CD4-positive, alpha-beta T cell treated with Interferon alpha-2 for 1 hour (primary cell): ENCODE results near the gene CNTN4.

Source experiments
- DNase-seq, 2 donors: peaks; one replicate each; pipeline ENCODE4 v3.0.0-alpha.2; 2020 to 2022

Gene CNTN4

DNA sequence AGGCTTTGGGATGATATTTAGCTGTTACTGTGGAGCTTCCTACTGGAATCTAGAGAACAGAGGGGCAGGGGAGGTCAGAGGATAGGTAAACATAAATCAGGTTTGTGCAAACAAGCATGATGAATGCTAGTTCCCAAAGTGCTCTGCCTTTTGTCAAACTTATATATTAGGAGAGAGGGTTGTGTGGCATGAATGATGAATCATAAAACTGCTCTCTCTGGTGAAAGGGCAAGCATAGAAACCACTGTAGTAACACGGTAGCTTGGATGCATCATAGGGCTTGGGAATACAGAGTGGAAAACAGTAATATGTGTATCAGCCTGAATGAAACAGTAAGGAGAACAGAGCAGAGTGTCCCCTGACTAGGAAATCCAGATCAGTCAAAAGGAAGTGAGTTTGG, 524.8 kb downstream of the CNTN4 start:
- DNase-seq = no peak

DNA sequence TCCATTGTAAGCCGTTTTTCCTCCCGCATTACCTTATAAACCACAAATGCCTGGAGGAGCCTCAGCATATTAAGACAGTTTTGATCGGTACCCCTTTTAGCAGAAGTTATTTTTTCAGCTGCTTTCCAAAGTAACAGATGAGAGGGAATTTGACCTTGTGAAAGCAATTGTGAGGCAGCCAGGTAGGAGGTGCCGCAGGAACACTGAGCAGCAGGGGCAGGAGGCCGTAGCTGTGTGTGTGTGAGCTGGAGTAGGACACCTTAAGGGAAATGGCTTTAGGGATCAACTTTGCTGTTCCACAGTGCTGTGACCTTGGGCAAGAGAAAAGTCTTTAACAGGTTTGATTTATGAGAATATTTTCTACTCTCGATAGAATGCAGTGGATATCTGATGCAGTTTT, 529.5 kb downstream of the CNTN4 start:
- DNase-seq = no peak

DNA sequence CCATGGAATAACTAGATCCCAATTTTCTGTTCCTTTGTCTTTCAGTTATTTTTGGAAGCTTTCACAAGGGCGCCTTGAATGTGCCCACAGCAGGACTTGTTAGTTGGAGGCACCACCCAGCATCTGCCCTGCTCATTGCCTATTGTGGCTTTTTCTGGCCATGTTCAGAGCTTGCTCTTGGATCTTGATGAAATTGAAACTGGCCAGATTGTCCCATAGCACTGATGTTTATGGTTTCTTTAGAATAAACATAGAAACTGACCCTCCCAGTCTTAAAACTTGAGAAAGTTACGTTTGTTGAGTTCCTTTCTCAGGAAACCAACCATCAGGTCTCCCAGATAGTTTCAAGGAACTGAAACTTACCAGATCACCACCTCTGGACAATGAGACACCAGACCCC, 536.8 kb downstream of the CNTN4 start:
- DNase-seq = no peak

DNA sequence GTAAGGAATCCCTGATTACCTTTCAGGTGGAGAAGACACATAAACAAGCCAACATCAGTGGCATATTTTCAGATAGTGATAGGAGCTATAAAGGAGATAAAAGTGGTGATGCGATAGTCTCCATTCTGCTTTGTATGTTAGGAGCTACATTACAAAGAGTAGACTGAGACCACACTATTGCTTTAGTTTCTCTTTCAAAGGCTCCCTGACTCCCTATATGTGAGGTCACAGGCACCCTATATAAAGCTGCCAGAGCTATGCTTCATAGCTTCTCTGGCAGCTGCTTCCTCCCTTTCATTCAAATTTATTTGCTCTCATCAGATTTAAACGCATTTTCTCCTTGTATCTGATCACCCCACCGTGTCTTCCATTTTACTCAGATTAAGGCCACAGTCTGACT, 544.9 kb downstream of the CNTN4 start:
- no peak for DNase-seq

DNA sequence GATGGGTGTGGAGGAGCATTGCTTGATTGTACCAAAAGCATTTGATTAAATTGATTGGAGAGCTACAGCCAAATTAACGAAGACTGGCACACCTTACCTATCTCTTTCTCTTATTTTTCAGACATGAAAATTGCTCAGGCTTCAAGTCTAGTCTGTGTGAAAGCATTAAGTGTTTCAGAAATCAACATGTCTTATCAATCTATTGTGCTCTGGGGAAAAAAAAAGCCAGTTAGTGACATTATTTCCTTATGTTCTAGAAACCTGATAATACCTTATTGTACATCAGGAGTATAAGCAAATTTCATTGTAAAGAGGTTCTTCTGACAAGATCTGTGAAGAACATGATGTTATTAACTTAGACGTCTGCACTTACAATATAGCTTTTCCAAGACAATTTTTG, 546.3 kb downstream of the CNTN4 start:
- DNase-seq = no peak

DNA sequence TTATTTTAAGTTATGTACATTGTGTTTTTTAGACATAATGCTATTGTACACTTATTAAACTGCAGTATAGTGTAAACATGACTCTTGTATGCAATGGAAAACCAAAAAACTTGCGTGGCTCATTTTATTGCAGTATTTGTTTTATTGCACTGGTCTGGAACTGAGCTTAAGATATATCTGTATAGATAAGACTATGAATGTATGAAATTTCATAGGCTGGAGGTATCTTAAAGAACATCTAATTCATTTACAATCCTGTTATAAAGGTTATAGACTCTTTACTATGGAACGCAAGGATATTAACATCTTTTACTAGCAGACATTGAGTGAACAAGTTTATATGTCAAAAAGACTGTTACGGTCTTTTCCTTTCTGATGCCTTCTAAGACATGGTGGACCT, 552.1 kb downstream of the CNTN4 start:
- no peak for DNase-seq

DNA sequence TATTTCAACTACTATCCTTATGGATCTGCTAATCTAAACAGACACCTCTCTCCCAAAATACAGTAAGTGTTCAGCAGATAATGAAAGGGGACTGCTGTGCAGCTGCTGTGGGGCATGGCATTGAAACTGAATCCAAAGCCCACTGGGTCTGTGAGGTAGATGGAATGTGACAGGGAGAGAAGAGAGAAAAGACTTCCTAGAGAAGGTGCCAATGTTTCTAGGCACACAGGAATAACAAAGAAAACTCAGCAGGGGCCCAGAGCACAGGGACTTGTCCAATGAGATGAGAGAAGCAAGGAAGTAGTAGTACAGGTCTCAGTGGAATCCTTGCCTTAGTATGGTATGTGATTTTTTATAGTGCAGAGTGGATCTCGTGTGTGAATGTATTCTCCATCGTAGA, 553.7 kb downstream of the CNTN4 start:
- DNase-seq = no peak

DNA sequence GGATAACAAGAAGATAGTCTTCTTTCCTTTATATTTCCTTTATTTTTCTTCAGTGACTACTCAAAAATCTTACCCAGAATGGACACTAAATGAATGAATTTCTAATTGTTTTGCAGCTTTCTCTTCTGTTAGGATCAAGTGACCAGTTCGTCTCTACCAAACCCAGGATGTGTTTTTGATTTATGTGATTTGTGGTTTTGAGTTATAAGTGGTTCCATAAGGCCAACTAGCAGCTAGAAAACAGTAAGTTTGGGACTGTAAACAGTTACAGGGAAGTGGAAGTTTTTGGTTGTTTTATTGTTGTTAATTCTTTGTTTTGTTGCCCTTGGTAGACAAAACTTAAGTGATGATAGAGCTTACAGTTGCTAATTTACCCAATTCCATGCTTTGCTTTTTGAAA, 555.0 kb downstream of the CNTN4 start:
- no peak for DNase-seq

DNA sequence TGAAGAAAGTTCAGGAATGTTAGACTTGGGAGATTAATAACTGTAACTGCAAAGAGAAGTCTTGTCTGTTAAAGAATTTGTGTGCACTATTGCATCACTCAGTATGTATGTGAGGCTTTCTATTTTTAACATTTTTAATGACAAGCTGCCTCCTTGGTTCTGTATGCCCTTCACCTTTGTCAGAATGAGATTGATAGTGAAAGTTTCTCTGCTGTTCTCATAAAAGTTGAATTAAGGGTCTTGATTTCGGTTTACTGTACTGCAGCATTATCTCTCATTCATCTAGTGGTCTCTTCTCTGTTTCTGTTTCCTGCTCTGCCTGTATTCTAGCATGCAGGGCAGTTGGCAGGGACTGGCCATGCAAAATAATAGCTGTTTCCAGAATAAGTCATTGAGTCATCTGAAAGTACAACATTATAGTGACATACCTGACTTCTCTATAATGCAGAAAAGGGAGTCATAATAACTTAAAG, 556.6 kb downstream of the CNTN4 start:
- no peak for DNase-seq

DNA sequence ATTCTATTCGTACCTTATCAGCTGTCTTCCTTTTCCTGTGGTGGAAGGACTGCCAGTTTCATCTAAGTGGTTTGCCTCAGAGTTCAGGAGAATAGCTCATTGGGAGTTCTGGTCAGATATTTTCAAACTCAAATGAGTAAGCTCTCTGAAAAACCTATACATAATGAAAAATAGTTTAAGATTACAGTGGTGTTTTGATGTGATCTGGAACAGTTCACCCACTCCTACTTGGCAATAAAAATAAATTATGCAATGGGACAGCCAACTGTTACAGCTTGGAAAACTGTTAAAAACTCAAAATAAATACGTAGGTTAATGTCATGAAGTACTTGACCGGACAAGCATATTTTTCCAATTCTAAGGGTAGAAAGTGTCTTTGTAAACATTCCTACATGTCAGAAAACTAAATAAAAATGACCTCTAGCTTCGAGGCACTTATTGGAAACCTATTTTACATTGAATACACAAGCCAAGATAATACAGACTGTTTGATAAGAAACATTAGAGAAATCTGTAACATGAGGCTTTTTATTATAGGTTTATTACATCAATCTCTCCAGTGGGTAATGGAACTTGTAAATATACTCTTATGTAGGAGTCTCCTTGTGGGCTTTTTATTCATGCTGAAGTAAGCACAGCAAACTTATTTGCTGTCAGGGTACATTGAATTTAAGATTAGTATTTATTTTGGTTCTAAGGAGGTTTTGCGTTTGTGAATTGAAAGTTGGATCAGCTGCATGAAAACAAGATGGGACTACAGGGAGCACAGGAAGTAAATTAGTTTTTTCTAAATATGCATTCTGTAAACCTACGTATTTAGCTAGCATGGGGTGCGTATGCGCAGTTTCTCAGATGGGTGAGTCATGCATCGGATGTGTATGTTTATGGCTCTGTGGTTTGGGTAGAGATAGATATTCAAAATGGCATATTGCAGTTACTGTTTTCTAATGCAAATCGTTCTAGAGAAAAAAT, 558.4 kb downstream of the CNTN4 start:
- no peak for DNase-seq

DNA sequence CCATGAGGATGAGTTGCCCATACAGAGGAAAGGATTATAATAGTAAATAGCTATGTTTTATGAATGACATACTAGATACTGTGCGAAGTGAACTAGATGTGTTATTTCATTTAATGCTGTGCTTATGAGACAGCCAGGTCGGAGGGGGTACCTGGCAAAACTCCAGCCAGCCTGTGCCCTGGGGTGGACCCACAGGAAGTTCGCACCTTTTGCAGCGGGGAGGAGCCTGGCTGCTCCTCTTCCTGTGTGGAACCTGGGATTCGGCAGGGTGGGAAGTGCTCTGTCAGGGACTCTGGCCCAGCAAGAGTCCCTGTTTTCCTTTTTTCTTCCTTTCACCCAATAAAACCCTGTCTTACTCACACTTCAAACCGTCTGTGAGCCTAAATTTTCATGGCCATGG, 559.3 kb downstream of the CNTN4 start:
- DNase-seq = no peak

DNA sequence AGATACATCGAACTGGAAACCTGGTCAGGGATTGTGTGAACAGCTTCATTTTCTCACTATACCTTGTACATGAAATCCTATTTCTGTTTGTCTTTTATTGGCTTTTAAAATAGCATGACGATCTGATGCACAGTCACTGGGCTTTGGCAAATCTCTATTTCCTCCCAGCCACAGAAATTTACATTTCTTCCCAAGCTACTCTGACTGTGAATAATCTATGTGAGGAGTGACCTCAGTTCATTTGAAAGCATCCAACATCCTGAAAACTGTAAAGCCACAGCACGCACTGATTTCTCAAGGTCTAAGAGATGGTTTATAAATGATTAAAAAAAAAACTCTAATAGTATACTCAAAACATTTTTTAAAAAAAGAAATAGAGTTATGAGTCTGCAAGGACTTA, 561.2 kb downstream of the CNTN4 start:
- no peak for DNase-seq

DNA sequence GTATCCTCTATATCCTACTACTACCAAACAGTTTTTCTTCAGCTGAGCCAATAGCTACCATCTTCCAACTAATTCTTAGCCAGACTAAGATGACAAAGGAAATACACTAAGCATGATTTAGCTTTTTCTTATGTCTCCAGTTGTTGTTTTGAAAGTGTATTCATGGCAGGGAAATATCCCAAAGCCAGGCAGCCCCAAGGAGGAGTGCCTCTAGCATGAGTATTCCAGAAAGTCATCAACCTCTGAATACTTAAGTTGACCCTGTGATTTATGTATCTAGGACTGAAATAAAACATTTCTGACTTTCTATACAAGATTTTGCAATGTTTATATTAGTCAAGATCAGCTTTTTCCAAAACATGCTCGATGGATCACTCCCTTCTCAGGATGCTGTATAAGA, 562.4 kb downstream of the CNTN4 start:
- no peak for DNase-seq

DNA sequence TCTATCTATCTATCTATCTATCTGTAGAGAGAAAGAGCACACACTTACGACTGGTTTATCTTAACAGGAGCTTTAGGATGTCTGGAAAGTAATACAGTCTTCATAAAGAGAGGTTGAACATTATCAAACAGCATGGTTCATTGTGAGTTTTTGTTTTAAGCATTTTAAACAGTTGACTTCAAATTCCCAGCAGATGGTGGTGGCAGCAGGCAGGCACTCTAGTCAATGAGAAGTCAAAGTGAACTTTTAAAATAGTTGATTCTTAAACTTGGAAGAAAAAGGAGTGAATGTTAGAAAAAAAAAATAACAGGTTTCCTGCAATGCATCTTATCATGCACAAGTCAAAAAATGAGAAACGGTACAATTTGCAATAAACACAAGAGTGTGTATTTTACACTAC, 578.8 kb downstream of the CNTN4 start:
- DNase-seq = no peak

DNA sequence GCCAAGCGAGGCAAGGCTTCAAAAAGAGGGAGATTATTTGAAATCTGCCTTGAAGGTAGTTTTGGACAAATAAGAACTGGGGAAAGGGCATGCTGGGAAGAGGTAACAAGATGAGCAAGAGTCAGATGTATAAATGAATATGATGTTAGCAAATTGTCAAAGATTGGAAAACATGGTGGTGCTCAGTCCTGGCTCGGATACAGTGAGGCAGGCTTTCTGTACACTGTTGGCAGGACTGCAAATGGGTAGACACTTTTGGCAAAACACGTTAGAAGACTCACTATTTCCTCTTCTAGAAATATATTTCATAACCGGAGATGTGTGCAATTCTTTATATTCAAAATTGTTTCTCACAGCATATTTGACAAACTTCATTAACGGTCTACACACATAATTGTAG, 581.6 kb downstream of the CNTN4 start:
- DNase-seq = no peak

DNA sequence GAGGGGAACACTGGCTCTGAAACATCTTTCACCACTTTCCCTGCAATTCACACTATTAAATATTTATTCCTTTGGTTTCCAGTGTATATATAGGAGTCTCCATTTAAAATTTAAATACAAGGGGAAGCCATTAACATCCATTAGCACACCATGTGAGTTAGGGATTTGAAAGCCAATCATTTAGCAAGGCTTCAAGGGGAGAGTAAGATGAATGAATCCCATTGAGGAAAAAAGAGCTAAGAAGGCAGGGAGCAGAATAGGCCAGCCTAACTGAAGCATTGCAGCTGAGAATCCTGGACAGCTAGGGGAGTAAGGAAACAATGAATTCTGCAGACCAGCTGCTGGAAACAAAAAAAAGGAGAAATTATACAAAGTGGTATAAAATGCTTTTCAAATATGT, 585.4 kb downstream of the CNTN4 start:
- DNase-seq = no peak

DNA sequence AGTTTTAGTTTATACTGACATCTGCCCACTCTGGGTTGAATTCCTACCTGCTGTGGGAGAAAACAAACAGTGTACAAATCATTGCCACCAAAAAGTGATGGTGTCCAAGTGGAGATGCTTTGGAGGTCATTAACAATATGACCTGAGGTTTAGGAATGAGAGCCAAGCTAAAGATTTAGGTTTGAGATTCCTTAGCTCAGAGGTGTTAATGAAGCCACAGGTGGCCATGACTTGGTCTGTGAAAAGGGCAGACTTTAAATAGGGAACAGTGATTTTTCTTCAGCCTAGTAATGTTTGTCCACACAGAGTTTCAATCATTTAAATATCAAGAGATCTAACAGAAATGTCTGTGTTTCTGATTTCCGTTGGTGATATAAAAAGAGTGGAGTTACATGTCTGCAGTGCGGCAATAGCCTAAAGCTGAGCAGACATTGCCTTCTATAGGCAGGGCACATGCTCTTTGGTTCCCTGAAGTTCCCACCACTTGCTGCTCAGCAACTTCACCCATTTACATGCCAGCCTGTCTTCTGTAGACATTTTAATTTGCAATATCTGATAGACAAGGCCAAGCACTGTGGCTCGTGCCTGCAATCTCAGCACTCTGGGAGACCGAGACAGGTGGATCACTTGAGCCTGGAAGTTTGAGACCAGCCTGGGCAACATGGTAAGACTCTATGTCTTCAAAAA, 588.3 kb downstream of the CNTN4 start:
- DNase-seq = no peak

DNA sequence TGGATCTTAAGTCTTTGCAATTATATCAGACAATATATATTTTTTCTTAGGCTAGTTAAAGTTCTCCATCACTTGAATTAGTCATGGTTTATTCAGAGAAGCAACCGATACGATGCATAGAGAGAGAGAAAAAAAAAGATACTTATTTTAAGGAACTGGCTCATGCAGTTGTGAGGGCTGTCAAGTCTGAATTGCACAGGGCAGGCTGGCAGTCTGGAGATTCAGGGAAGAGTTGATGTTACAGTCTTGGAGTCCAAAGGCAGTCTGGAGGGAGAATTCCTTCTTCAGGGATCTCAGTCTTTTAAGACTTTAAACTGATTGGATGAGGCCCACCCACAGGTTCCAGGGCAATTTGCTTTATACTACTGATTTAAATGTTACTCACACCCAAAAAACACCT, 598.9 kb downstream of the CNTN4 start:
- no peak for DNase-seq

DNA sequence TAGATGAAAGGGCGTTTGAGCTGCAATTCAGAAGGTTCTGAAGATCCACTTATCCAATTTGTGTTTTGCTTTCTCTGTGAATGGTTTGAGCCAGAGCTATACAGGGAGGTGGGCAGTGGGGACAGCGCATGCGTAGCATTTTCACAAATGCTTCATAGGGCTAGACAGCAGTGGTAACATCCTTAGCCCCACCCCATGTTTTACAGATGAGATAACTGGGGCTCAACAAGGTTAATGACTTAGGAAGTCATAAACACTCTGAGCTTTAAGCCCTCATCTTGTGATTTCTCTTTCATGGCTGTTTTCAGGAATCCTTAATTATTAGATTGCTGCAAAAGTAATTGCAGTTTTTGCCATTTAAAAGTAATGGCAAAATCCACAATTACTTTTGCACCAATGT, 602.8 kb downstream of the CNTN4 start:
- DNase-seq = no peak

DNA sequence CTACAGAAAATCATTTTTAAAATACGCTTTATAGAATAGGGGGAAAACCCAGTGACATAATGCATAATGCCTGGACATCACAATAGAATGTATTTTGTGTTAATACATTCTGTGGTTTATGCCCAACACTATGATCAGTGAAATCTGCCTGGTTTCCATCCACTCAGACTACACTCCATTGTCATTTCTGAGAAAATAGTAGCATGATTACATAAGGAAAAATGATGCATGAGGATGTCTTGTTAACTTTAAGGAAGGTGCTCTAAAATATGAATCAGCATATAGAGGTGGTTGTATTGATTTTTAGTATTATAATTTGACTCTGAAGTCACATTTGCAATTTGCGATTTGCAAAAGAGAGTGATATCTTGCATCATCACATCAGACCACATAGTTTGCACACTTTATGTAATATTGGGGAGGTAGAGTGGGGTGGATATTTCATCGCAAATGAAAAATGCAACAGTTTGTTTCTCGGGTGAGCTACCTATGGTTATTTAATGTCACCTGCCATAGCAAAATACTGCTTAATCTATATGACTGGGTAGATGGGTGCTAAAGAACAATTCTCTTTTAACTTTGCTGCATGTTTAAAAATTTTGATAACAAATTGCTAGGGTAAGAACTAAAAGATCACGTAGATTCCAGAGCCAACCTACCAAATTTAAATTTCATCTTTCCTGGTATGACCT, 607.6 kb downstream of the CNTN4 start:
- no peak for DNase-seq

DNA sequence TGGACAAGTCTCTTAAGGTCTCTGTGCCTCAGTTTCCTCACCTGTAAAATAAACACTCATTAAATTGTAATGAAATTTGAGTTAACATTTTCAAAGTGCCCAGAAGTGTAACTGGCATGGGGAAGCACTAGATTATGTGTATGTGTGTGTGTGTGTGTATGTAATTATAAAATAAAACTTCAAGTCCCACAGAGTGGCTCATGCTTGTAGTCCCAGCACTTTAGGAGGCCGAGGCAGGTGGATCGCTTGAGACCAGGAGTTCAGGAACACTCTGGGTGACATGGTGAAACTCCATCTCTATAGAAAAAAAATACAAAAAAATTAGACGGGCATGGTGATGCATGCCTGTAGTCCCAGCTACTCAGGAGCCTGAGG, 608.2 kb downstream of the CNTN4 start:
- no peak for DNase-seq

DNA sequence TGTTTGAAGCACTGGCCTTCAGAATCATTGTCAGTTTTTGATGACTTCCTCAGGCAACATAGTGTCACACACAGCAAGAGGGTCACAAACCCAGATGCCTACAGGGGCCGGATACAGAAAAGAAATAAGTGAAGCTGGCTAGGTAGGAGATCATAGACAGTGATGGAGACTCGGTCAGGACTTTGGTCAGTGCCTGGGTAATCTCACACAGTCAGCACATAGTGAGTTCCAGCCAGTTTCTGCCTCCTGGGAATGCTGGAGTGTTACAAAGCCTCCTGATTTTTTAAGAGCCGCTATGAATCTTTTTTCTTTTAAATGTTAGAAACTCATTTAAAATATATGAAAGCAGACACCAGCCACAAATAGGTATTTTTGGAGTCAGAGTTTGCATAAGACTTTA, 612.4 kb downstream of the CNTN4 start:
- DNase-seq = no peak

DNA sequence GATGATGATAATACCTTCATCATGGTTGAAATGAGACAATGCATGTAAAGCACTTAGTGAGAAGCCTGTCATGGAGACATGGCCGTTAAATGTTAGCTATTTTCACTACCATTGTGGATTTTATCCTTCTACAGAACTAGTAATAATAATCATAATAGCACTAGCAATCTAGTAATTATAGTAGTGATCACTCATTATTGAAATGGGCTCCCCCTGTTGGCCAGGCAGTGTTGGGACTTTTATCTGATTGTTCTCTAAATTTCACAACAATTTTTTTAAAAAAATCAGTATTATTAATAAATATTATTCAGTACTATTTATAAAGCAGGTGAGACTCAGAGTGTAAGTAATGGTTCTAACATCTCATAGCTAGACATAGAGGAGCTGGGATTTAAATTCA, 615.3 kb downstream of the CNTN4 start:
- DNase-seq = no peak

DNA sequence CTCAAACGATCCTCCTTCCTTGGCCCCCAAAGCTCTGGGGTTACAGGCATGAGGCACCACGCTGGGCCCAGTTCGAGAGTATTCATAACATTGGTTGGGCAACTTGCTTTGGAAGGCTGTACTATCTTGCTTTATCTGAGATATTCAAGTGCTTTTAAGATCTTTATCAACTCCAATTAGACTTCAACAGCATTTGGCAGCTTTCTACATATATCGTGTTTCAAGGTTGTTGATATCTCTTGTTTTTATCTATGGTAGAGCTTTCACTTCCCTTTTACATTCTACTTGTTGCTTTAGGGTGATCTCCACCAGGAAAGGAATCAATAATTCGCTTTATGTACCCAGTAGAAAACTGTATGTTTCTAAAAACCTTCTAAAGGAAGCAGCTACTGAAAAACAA, 616.2 kb downstream of the CNTN4 start:
- no peak for DNase-seq
